ENCODE measurements around the gene CNIH3. TPM values are rescaled to one million over a fixed set of nuclear protein-coding genes. Genes with fewer than 3 reads are reported as not detected.
A peak's percentile ranks its signal among the peaks of the same experiment; 100 is the strongest.

Gene CNIH3
- total and polyA plus RNA-seq, 2 of the 4 experiments (the other 2 are of a cell fraction) = 2.0 to 2.9 TPM

DNA sequence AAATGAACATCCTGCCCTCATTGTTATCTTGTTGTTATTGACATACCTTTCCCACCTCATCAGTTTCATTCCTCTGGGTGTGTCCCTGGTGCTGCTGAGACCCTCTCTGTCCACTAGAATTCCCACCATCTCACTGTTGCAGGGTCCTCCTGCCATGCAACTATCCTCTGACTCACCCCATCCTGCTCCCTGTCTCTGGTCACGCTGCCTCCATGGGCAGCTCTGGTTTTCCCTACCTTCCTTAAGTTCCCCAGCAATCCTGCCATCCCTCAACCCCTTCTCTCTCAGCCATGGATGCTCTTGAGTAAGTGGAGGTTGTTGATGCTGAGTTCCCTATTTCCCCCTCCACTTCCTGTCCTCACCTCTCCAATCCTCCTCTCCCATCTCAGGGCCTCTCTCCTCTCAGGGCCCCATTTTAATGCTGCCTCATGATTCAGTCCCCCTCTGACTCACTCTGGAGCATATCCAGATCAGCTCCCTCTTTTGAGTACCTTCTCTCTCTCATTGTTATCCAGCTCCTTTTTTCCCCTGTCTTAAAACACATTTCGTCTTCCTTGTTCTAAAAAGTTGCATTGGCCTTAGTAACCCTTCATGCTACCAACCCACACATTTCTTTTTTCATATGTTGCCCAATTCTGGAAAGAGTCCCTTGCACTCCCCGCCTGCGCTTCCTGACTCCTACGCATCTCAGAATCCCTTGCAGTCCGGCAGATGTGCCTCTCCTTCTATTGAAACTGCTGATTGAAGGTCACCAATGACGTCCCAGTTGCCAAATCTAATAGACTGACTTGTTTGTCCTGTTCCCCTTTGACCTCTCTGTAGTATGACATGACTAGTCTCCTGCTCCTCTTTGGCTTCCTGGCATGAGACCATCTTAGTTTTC, 92.0 kb downstream of the CNIH3 start:
- H3K9ac ChIP-seq (ENCODE audit: low read depth, low read length) = no peak overlapping the region
- CTCF ChIA-PET = interaction anchor here (1.1 to 1.4 kb wide), 2 partner anchors 10 to 143 kb away, joined by 3 to 7 read pairs; no protein-coding TSS in a partner anchor
- TF ChIP-seq, protein P1, sequence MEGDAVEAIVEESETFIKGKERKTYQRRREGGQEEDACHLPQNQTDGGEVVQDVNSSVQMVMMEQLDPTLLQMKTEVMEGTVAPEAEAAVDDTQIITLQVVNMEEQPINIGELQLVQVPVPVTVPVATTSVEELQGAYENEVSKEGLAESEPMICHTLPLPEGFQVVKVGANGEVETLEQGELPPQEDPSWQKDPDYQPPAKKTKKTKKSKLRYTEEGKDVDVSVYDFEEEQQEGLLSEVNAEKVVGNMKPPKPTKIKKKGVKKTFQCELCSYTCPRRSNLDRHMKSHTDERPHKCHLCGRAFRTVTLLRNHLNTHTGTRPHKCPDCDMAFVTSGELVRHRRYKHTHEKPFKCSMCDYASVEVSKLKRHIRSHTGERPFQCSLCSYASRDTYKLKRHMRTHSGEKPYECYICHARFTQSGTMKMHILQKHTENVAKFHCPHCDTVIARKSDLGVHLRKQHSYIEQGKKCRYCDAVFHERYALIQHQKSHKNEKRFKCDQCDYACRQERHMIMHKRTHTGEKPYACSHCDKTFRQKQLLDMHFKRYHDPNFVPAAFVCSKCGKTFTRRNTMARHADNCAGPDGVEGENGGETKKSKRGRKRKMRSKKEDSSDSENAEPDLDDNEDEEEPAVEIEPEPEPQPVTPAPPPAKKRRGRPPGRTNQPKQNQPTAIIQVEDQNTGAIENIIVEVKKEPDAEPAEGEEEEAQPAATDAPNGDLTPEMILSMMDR (conservative IDR thresholded peaks at IDR 0.05; ENCODE audit: low read depth, low read length) = no peak
- TF ChIP-seq CEBPB (IDR thresholded peaks at IDR 0.05; ENCODE audit: low read depth, low read length) = 0 out of 2 replicates have a peak, but pooled peaks have one; percentile 33
- peak; percentile 56 for TF ChIP-seq FOS (IDR thresholded peaks at IDR 0.05; ENCODE audit: low read depth, low read length)
- TF ChIP-seq SMC3 (IDR thresholded peaks at IDR 0.05; ENCODE audit: low read depth, low read length) = no peak; the same call in 1 of the 2 replicates
- TF ChIP-seq RAD21 (IDR thresholded peaks at IDR 0.05; ENCODE audit: low read length) = no peak
- TF ChIP-seq, protein P2, sequence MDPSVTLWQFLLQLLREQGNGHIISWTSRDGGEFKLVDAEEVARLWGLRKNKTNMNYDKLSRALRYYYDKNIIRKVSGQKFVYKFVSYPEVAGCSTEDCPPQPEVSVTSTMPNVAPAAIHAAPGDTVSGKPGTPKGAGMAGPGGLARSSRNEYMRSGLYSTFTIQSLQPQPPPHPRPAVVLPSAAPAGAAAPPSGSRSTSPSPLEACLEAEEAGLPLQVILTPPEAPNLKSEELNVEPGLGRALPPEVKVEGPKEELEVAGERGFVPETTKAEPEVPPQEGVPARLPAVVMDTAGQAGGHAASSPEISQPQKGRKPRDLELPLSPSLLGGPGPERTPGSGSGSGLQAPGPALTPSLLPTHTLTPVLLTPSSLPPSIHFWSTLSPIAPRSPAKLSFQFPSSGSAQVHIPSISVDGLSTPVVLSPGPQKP (IDR thresholded peaks at IDR 0.05; ENCODE audit: borderline replicate concordance, low read depth, low read length) = no peak
- no peak for TF ChIP-seq RFX5 (IDR thresholded peaks at IDR 0.05; ENCODE audit: low read depth, low read length)
- TF ChIP-seq BHLHE40 (IDR thresholded peaks at IDR 0.05; ENCODE audit: low read depth, low read length) = no peak
- no peak for TF ChIP-seq CHD1 (IDR thresholded peaks at IDR 0.05; ENCODE audit: low read depth, low read length)
- no peak for TF ChIP-seq RCOR1 (IDR thresholded peaks at IDR 0.05; ENCODE audit: insufficient replicate concordance, low read length)
- TF ChIP-seq, protein P3, sequence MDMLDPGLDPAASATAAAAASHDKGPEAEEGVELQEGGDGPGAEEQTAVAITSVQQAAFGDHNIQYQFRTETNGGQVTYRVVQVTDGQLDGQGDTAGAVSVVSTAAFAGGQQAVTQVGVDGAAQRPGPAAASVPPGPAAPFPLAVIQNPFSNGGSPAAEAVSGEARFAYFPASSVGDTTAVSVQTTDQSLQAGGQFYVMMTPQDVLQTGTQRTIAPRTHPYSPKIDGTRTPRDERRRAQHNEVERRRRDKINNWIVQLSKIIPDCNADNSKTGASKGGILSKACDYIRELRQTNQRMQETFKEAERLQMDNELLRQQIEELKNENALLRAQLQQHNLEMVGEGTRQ (IDR thresholded peaks at IDR 0.05; ENCODE audit: low read depth, low read length) = no peak
- TF ChIP-seq POLR2A (IDR thresholded peaks at IDR 0.05; ENCODE audit: low read depth, low read length) = no peak
- TF ChIP-seq MAFK (IDR thresholded peaks at IDR 0.05; ENCODE audit: low read depth, low read length) = peak; percentile 28

More for the DNA sequence above, 92.0 kb downstream of the CNIH3 start:
- H3K27ac ChIP-seq (ENCODE audit: insufficient read depth, low read length) = peak overlapping the region; percentile 0; the same call in 1 of the 2 replicates
- H2AFZ ChIP-seq (replicated peaks; ENCODE audit: low read length, poor library complexity) = peak overlapping the region; percentile 79
- no peaks in the 10 kb centered on the region for H3K36me3 ChIP-seq (ENCODE audit: control insufficient read depth, insufficient read depth, low read length)
- POLR2A ChIA-PET (ENCODE audit: unreplicated experiment) = interaction anchor here (0.6 kb wide), 1 partner anchor 221 kb away, joined by 3 read pairs; no protein-coding TSS in a partner anchor
- dilution Hi-C loops (cut with HindIII; ENCODE audit: low sequenced_read_pairs, unreplicated experiment) = no loop called here
- peak overlapping the region; percentile 2; the same call in 1 of the 2 replicates for H4K5ac ChIP-seq (ENCODE audit: low read depth, low read length)
- H3K9me1 ChIP-seq (ENCODE audit: insufficient read depth, low read length) = peaks cover 10% of the 10 kb centered on the region
- peak overlapping the region; percentile 74 for H2AK5ac ChIP-seq (ENCODE audit: low read depth, low read length)
- no peaks in the 10 kb centered on the region for H3K27me3 ChIP-seq (ENCODE audit: control insufficient read depth, insufficient read depth, low read length)
- H3K4ac ChIP-seq (ENCODE audit: low read depth, low read length) = peak overlapping the region; percentile 59
- H3K4me1 ChIP-seq (ENCODE audit: control insufficient read depth, insufficient read depth, low read length) = peaks cover 7% of the 10 kb centered on the region
- intact Hi-C loops (cut with micrococcal nuclease) = no loop called here
- H3K23ac ChIP-seq (ENCODE audit: low read depth, low read length) = 0 out of 2 replicates have a peak overlapping the region, but pooled peaks have one; percentile 11
- H3K4me2 ChIP-seq (ENCODE audit: low read depth, low read length) = no peak overlapping the region
- peak overlapping the region; percentile 30 for H4K91ac ChIP-seq (ENCODE audit: insufficient read depth, low read depth, low read length)
- H3K18ac ChIP-seq (ENCODE audit: low read depth, low read length) = peak overlapping the region; percentile 5; the same call in 1 of the 2 replicates
- H3K14ac ChIP-seq (replicated peaks; ENCODE audit: low read depth, low read length) = peak overlapping the region; percentile 66
- peak overlapping the region; percentile 73 to 89; a peak in 3 of 4 replicates for H4K8ac ChIP-seq (ENCODE audit: low read depth in 2 of 2, low read length in 2 of 2)
- no TSS peak for BruUV-seq (replicated peaks)
- no peaks in the 10 kb centered on the region for H3K9me3 ChIP-seq (ENCODE audit: control insufficient read depth, insufficient read depth, low read length)
- H2AK9ac ChIP-seq (replicated peaks; ENCODE audit: low read depth, low read length, poor library complexity) = peak overlapping the region; percentile 83
- in situ Hi-C loops (cut with MboI; ENCODE audit: low sequenced_read_pairs) = no loop called here
- no peak overlapping the region for H3K56ac ChIP-seq (ENCODE audit: extremely low read depth, insufficient read depth, low read length)
- no peak overlapping the region for H2BK5ac ChIP-seq (ENCODE audit: low read depth, low read length, poor library complexity, severe bottlenecking)
- ATAC-seq (ENCODE audit: low read depth) = peak; percentile 82
- H3K4me3 ChIP-seq (ENCODE audit: insufficient read depth, low read depth, low read length) = no peak overlapping the region
- H2BK15ac ChIP-seq (ENCODE audit: low read depth, low read length) = peak overlapping the region; percentile 59; the same call in 1 of the 3 replicates
- H3K79me1 ChIP-seq (ENCODE audit: low read depth in 1 of 2, low read length in 2 of 2) = peaks cover 0 to 6% of the 10 kb centered on the region in 2 experiments; a peak in 1 of 4 replicates
- peak overlapping the region; percentile 73 for H2BK20ac ChIP-seq (ENCODE audit: low read depth, low read length)
- H4K20me1 ChIP-seq (ENCODE audit: insufficient read depth, low read length) = no peaks in the 10 kb centered on the region
- DNase-seq = peak; percentile 83
- WGBS, 2 experiments (ENCODE audit: extremely low coverage in 2 of 2, insufficient read length in 1 of 2) = 57% methylated on average over 6 of the region's 7 CpGs; no CpG with 5 or more reads in 1 of the 2 experiments
- H2BK120ac ChIP-seq (ENCODE audit: low read depth, low read length) = peak overlapping the region; percentile 64

All from IMR-90 (cell line).